ENCODE data around the gene TMTC1.

The TMTC1 gene

GRCh38 chr12:29616664-29617406 lies 166.9 kb downstream of the TMTC1 start:
- no peak for DNase-seq (ENCODE audit: low read depth)

GRCh38 chr12:29614694-29615325 lies 168.9 kb downstream of the TMTC1 start:
- DNase-seq (ENCODE audit: low read depth) = no peak

GRCh38 chr12:29612912-29613311 lies 170.8 kb downstream of the TMTC1 start:
- no peak for DNase-seq (ENCODE audit: low read depth)

GRCh38 chr12:29611906-29612305 lies 171.8 kb downstream of the TMTC1 start:
- DNase-seq (ENCODE audit: low read depth) = no peak

DNA sequence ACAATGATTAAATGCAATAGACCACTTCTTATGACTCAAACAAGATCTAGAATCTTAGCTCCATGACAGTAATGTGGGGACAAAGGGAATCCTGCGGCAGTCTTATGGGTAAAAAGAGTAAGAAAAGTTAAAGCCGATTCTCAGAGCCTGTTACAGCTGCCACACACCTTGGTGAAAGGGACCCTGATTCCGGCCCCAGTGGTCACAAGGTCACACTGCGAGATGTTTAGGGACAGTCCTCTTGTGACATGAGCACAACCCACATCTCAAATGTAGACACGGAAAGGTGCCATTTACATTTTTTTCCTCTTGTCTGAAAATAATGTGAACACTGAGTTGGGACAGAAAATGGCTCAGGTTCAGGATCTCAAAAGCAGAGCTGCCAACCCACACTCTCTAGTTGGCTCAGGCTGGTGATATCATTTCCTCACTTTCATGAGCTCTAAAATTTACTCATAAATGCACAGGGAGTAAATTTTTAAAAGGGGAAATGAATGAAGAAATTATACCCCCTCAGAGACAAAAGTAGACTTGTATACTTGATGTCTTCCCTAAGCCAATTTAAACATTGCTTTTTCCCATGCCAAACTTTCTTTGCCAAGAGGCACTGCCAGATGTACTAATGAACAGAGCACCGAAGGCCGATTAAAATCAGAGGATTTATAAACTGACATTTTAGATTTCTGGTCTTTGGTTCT lies 173.1 kb downstream of the TMTC1 start:
- no peak for DNase-seq (ENCODE audit: low read depth)

DNA sequence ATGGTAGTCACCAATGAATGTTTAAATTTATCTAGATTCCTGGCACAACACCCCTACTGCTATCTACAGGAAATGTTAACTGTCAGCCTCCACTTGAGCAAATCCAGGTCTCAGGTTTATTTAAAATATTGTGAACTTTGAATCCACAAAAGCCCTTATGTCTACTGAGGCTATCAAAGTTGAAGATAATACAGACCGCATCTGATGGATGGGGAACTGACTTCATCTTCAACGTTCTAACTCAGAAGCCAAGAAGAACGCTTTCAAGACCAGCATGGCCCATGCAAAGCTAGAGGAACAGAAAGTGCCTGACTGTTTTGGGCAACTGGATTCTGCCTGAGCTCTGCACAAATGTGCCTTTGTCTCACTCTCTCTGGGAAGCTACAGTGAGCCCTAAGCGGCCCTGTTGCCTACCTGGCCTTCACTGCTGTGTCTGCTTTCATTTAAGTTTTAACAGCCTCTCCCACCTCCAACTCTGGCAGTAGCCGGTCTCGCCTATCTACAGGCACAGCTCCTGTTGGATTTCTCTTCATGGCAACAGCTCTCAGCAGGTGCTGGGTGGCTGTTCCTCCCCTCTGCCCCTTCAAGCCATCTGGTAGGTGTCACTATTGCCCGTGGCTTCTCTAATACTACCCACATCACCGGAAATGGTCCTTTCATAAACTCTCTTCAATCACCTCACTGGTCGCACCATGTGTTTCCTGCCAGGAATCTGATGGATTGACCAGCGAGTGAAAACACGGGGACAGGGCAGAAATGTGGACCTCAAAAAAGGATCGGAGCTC lies 174.1 kb downstream of the TMTC1 start:
- DNase-seq (ENCODE audit: low read depth) = no peak

- no peak for DNase-seq (ENCODE audit: low read depth)
These were observed 175.2 kb downstream of the TMTC1 start for GRCh38 chr12:29608581-29608980.

GRCh38 chr12:29599381-29599780 lies 184.4 kb downstream of the TMTC1 start:
- DNase-seq (ENCODE audit: low read depth) = no peak

- DNase-seq (ENCODE audit: low read depth) = no peak
These were observed 188.5 kb downstream of the TMTC1 start for GRCh38 chr12:29595071-29595755.

GRCh38 chr12:29593001-29593400 lies 190.7 kb downstream of the TMTC1 start:
- DNase-seq (ENCODE audit: low read depth) = no peak

DNA sequence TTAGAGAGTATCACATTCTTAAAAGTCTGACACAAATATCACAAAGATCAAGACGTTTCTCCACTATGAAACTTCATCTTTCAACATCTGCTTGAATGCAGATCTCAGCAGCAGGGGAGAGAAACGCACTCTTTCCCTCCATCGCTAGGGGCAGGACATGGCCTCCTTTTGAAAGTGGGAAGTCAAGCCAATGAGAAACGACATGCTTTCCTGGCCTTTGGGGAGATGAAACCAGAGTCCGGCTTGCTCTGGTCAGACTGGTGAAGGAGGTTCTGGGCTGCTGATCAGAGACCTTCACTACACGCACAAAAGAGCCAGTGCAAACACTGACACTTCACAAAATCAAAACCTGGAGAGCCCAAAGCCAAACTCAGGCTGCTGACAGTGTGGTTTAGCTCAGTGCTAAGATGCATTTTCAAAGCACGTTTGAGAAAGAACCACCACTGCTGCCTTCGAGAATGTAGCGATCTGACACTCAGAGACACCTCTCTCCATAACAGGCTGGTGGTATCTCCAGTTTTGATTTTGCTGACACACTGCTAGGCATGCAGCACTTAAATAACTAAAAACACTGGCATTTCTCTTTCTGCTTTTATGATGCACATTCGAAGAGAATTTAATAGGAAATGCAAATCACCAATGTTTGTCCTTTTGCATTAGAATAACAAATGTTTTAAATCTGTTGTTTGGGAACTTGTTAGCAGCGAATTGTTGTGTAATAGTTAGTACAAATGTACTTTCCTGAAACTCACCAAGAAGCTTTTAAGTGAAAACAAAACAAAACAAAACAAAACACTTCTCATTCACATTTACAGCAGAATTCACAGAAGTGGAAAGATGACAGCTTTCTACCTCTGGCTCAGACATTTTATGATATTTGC lies 192.4 kb downstream of the TMTC1 start:
- no peak for DNase-seq (ENCODE audit: low read depth)

GRCh38 chr12:29589851-29590250 lies 193.9 kb downstream of the TMTC1 start:
- DNase-seq (ENCODE audit: low read depth) = no peak

DNA sequence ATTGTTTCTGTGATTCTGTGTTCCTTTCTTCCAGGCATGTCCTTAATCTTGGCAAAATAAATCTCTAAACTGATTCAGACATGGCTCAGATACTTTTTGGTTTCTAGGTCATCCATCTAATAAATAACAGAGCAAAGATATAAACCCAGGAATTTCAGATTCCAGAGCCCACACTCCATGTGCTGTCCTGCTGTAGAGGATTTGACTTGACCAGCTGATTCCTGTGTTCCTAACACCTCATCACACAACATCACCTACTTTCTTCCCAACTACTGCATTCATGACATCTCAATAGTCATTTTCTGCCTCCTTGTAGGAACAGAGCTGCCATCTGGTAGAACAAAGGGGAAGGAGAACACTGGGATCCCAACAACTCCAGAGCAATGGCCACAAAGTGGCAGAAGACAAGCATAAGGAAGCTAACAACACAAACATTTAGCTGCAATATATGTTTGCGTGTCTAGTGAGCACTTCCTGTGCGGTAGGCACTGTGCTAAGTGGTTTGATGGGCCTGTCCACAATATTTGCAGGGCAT lies 194.4 kb downstream of the TMTC1 start:
- DNase-seq (ENCODE audit: low read depth) = no peak

DNA sequence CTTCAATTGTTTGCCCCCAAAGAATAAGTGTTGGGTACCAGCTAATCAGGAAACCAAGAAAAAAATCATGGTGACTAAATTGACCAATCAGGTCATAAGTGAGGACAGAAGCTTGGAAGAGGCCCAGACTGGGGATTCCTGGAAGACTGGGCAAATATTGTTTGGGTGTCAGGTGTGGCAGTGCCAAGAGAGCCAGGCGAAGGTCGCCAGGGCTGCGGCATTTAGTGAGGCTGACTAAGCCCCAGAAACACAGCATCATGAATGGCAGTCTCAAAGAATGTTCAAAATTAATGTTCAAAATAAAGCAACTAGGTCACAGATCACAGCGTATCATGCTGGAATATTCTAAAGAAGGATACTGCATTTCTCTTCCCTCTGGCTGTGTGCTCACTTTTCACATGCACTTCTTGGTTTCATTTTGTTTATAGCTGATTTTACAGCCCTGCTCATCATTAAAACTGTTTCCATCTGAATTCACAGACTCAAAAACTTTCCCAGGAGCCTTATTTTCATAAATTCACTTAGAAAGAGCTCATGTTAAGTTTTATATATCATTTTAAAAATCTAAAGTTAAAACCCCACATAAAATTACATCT lies 201.0 kb downstream of the TMTC1 start:
- no peak for DNase-seq (ENCODE audit: low read depth)

GRCh38 chr12:29582146-29582545 lies 201.6 kb downstream of the TMTC1 start:
- no peak for DNase-seq (ENCODE audit: low read depth)

GRCh38 chr12:29581631-29582030 lies 202.1 kb downstream of the TMTC1 start:
- no peak for DNase-seq (ENCODE audit: low read depth)

GRCh38 chr12:29580971-29581370 lies 202.8 kb downstream of the TMTC1 start:
- no peak for DNase-seq (ENCODE audit: low read depth)

DNA sequence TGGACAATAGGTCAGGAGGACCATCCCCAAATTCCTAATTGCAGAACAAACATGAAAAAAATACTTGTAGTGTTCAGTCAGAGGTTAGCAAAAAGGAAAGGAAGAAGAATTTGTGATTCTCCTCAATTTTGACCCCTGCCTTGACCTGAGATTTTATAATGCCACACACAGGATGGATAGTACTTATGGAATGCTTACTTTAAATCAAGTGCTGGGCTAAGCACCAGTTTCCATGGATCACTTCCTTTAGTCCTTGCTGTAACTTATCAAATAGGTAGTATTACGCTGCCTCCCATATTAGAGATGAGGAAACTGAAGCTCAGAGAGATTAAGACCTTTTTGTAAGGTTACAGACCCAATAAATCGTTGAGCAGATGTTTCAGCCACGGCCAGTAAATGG lies 205.0 kb downstream of the TMTC1 start:
- DNase-seq (ENCODE audit: low read depth) = no peak

DNA sequence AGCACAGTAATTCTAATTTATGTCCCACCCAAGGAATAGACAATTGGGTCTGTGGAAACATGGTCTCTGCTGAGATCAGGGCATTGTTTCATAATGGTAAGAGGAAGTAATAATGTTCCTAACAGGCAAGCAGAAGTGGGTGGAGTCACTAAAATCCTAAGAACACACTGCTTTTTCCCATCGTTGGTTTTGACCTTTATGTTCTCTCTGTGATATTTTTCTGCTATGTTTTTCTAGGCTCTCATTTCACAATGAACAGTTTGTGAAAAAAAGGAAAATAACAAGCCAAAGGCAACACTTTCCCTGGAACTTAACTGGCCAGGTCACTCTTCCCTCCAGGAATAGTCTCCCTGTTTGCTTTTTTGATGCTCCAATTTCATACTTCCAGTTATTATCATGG lies 205.7 kb downstream of the TMTC1 start:
- no peak for DNase-seq (ENCODE audit: low read depth)

DNA sequence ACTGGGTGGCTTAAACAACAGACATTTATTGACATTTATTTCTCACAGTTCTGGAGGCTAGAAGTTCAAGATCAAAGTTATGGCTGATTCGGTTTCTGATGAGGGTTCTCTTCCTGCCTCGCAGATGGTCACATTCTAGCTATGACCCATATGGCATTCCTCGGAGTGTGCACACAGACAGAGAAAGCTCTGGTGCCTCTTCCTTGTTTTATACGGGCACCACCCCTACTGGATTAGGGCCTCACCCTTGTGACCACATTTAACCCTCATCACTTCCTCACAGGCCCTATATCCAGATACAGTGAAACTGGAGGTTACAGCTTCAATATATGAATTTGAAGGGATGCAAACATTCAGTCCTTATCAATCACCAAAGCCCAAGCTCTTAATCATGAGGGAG lies 209.2 kb downstream of the TMTC1 start:
- no peak for DNase-seq (ENCODE audit: low read depth)
